OCI-LY3 (cell line): ENCODE measurements around the gene LYPD6.
A peak's percentile ranks its signal among the peaks of the same experiment; 100 is the strongest.
"Not testable (repeated sequence)": the region's sequence is repeated elsewhere in the genome, so short reads cannot be mapped to it uniquely, and the experiment has no call there.

ENCODE experiments used
- H2AFZ ChIP-seq: fragments of 200-600, 300-600 bp; shearing (Covaris generic); 2 replicates; pipeline ENCODE4 v1.6.0; 2014; ENCODE audit warnings: antibody characterized with exemption, low read depth, low read length
- H3K27ac ChIP-seq: fragments of 200-600, 300-600 bp; sonication (generic); 2 replicates; pipeline ENCODE4 v1.5.1; 2014; ENCODE audit warnings: mild to moderate bottlenecking, low read length, moderate library complexity, mixed read lengths
- H3K27me3 ChIP-seq: fragments of 200-600, 300-600 bp; sonication (generic); 2 replicates; pipeline ENCODE4 v1.6.1; 2014; ENCODE audit warnings: low read depth, low read length, mixed read lengths
- H3K36me3 ChIP-seq: fragments of 200-600, 300-600 bp; sonication (generic); replicated peaks from 2 replicates; pipeline ENCODE3; 2014; ENCODE audit warnings: low read depth, low read length, mixed read lengths
- H3K4me1 ChIP-seq: fragments of 300-600, 200-600 bp; sonication (generic); 2 replicates; pipeline ENCODE4 v1.6.1; 2014; ENCODE audit warnings: low read length, mixed read lengths
- H3K4me2 ChIP-seq: fragments of 200-600, 300-600 bp; sonication (generic); 2 replicates; pipeline ENCODE4 v1.6.1; 2014; ENCODE audit warnings: low read length, mixed read lengths
- H3K4me3 ChIP-seq: fragments of 300-600, 200-600 bp; sonication (generic); 2 replicates; pipeline ENCODE4 v1.5.1; 2014; ENCODE audit warnings: antibody characterized with exemption, mild to moderate bottlenecking, low read length, moderate library complexity
- H3K79me2 ChIP-seq: fragments of 300-600, 200-600 bp; shearing (Covaris generic); 2 replicates; pipeline ENCODE4 v1.6.1; 2014; ENCODE audit warnings: mild to moderate bottlenecking, low read length, mixed read lengths
- H3K9ac ChIP-seq: fragments of 300-600, 200-600 bp; shearing (Covaris generic); 2 replicates; pipeline ENCODE4 v1.6.0; 2014; ENCODE audit warnings: mild to moderate bottlenecking, low read length, moderate library complexity
- H3K9me3 ChIP-seq: fragments of 200-600, 300-600 bp; shearing (Covaris generic); 2 replicates; pipeline ENCODE4 v1.6.1; 2014; ENCODE audit warnings: low read length, mixed read lengths; ENCODE audit not compliant: insufficient read depth
- H4K20me1 ChIP-seq: fragments of 200-600, 300-600 bp; sonication (generic); 2 replicates; pipeline ENCODE4 v1.6.1; 2016; ENCODE audit warnings: low read length, mixed read lengths; ENCODE audit not compliant: insufficient read depth
- EZH2phosphoT487 ChIP-seq: fragments of 200-600 bp; shearing (Covaris generic); IDR thresholded peaks from 2 replicates; pipeline ENCODE4 v1.6.1; 2018; ENCODE audit warnings: antibody characterized with exemption, mixed run types, low read depth
- TF ChIP-seq, protein P1 (sequence below): fragments of 200-600, 300-600 bp; sonication (generic); IDR thresholded peaks from 2 replicates; pipeline ENCODE4 v1.5.1; 2014; ENCODE audit warnings: antibody characterized with exemption, low read length, low read depth

The LYPD6 gene

GRCh38 chr2:149313512-149313972 is 16.8 kb upstream of the LYPD6 start:
- H4K20me1 ChIP-seq: no peaks in the 10 kb centered on the region
- H3K36me3 ChIP-seq: no peaks in the 10 kb centered on the region
- H3K9ac ChIP-seq: no peak overlapping the region
- H3K79me2 ChIP-seq: no peaks in the 10 kb centered on the region
- no peak overlapping the region for H3K27ac ChIP-seq
- H3K4me3 ChIP-seq: no peak overlapping the region
- 0 out of 2 replicates have a peak, but pooled peaks cover 3% of the 10 kb centered on the region for H3K4me1 ChIP-seq
- no peak for TF ChIP-seq EZH2phosphoT487
- TF ChIP-seq, protein P1, sequence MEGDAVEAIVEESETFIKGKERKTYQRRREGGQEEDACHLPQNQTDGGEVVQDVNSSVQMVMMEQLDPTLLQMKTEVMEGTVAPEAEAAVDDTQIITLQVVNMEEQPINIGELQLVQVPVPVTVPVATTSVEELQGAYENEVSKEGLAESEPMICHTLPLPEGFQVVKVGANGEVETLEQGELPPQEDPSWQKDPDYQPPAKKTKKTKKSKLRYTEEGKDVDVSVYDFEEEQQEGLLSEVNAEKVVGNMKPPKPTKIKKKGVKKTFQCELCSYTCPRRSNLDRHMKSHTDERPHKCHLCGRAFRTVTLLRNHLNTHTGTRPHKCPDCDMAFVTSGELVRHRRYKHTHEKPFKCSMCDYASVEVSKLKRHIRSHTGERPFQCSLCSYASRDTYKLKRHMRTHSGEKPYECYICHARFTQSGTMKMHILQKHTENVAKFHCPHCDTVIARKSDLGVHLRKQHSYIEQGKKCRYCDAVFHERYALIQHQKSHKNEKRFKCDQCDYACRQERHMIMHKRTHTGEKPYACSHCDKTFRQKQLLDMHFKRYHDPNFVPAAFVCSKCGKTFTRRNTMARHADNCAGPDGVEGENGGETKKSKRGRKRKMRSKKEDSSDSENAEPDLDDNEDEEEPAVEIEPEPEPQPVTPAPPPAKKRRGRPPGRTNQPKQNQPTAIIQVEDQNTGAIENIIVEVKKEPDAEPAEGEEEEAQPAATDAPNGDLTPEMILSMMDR: peak; percentile 75
- peak overlapping the region; percentile 48 for H3K4me2 ChIP-seq
- H3K9me3 ChIP-seq: no peaks in the 10 kb centered on the region
- no peak overlapping the region for H2AFZ ChIP-seq
- H3K27me3 ChIP-seq: no peaks in the 10 kb centered on the region; the same call in 1 of the 2 replicates

DNA sequence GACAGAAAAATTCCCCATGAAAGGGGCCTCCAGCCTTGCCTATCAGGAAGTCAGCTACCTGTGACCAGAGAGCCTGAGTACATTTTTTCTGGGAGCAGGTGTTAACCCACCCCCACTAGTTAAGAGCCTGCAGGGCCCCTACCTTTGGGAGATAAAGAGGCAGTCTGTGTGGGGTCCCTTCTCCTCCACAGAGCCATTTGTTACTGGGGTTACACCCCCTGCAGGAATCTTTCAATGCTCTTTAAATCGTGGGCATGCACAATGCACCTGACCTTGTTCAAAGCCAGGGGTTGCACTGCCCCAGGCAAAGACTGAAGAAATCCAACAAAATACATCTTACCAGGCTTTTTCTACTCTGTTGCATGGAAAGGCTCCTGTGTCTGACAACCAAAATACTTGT is 15.7 kb upstream of the LYPD6 start:
- Histone ChIP-seq H3K36me3 (no peaks in the 10 kb centered on the region), H3K79me2 (no peaks in the 10 kb centered on the region), H3K27me3 (no peaks in the 10 kb centered on the region; the same call in 1 of the 2 replicates), H3K4me1 (0 out of 2 replicates have a peak, but pooled peaks cover 3% of the 10 kb centered on the region), H3K9ac (no peak overlapping the region), H4K20me1 (no peaks in the 10 kb centered on the region), H3K27ac (no peak overlapping the region), H2AFZ (no peak overlapping the region), H3K4me2 (no peak overlapping the region), H3K4me3 (no peak overlapping the region), H3K9me3 (no peaks in the 10 kb centered on the region)
- TF ChIP-seq EZH2phosphoT487: no peak
- TF ChIP-seq, protein P1: no peak

DNA sequence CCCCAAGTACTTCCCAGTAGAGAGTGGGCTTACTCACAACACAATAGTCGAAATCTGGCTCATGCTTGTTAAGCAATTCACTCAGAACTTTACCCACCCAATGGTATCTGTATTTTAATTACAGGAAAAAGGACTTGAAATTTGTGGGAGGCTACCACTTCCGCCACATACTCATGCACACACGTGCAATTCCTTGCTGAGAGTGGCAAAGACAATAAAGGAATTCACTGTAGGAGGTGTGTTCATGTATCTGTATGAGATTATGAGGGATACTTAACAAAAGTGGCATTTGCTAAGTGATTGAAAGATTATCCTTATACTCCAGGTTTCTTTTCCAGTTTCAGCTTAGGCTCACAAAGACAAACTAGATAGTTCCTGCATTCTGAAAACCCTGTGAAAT is 14.9 kb upstream of the LYPD6 start:
- Histone ChIP-seq H3K9me3 (no peaks in the 10 kb centered on the region), H3K36me3 (no peaks in the 10 kb centered on the region), H3K27me3 (no peaks in the 10 kb centered on the region; the same call in 1 of the 2 replicates), H3K4me2 (no peak overlapping the region), H3K4me1 (0 out of 2 replicates have a peak, but pooled peaks cover 3% of the 10 kb centered on the region), H4K20me1 (no peaks in the 10 kb centered on the region), H3K9ac (no peak overlapping the region), H3K79me2 (no peaks in the 10 kb centered on the region), H3K27ac (no peak overlapping the region), H3K4me3 (no peak overlapping the region), H2AFZ (no peak overlapping the region)
- TF ChIP-seq EZH2phosphoT487: no peak
- TF ChIP-seq, protein P1: no peak

GRCh38 chr2:149318566-149318965 is 11.8 kb upstream of the LYPD6 start:
- not testable (repeated sequence) for H2AFZ ChIP-seq, H3K79me2 ChIP-seq, H3K9ac ChIP-seq, H3K4me1 ChIP-seq, H4K20me1 ChIP-seq, H3K4me3 ChIP-seq, H3K36me3 ChIP-seq, H3K9me3 ChIP-seq, H3K27ac ChIP-seq, H3K4me2 ChIP-seq, H3K27me3 ChIP-seq
